HepG2 (cell line): ENCODE results near the gene TMCO2. TPM values are rescaled to one million over a fixed set of nuclear protein-coding genes. Genes with fewer than 3 reads are reported as not detected.

Experiments used
- ATAC-seq: fragments of 200-7000 bp; cut with Tn5 transposase; 3 replicates; pipeline ENCODE4 v1.9.1; 2020; ENCODE audit warnings: mild to moderate bottlenecking, moderate library complexity
- BruUV-seq: library from RNA; stranded (reverse); fragments of 400-500 nt; replicated peaks from 2 replicates; lab custom pipeline; 2021; lab: Mats Ljungman, UMichigan
- CTCF ChIA-PET: fragments of 300-600 bp; formaldehyde crosslinking; extraction: SDS; loops from one replicate; lab custom pipeline; 2021; ENCODE audit warnings: low total read pairs, inconsistent platforms, low intra/inter-chr PET ratio; lab: Yijun Ruan, JAX
- POLR2A ChIA-PET: fragments of 350-600 bp; sonication (Branson Sonifier 250); formaldehyde crosslinking; loops from one replicate; lab custom pipeline; 2020; ENCODE audit warnings: antibody characterized with exemption, inconsistent platforms; lab: Yijun Ruan, JAX
- DNase-seq: peaks from one replicate; pipeline ENCODE4 v3.0.0-alpha.2; 2015; ENCODE audit warnings: low spot score
- FAIRE-seq: peaks from 3 replicates; lab custom pipeline; 2011; peaks lifted over from hg19 to GRCh38; lab: Jason Lieb, UNC
- H2AFZ ChIP-seq: one replicate; pipeline ENCODE4 v1.6.1; 2011; ENCODE audit warnings: low read length, inconsistent platforms
- H3K27ac ChIP-seq: fragments of 300-600 bp; 3 replicates; pipeline ENCODE4 v1.8.0; 2011; ENCODE audit warnings: mixed run types, mild to moderate bottlenecking, mixed read lengths, low read length, inconsistent platforms; ENCODE audit not compliant: insufficient read depth; ENCODE audit errors: extremely low read length
- H3K27me3 ChIP-seq, 2 experiments: fragments of 200-600 bp in 1 of 2; 2 replicates in 1 of 2; 3 replicates in 1 of 2; pipeline versions ENCODE4 v1.6.0 to v1.8.0; 2011; ENCODE audit warnings: low read length in 2 of 2, mild to moderate bottlenecking in 2 of 2, moderate library complexity in 2 of 2, inconsistent platforms in 1 of 2; ENCODE audit not compliant: insufficient read depth in 2 of 2, control insufficient read depth in 1 of 2
- H3K36me3 ChIP-seq, 2 experiments: fragments of 200-600 bp in 1 of 2; replicated peaks in 1 of 2; 2 replicates in 1 of 2; 3 replicates in 1 of 2; pipeline versions ENCODE4 v1.5.1 to v1.8.0; 2011; ENCODE audit warnings: low read length in 2 of 2, inconsistent platforms in 1 of 2; ENCODE audit not compliant: insufficient read depth in 2 of 2, control insufficient read depth in 1 of 2
- H3K4me1 ChIP-seq: 2 replicates; pipeline ENCODE4 v1.5.1; 2012; ENCODE audit warnings: low read length, inconsistent platforms; ENCODE audit not compliant: insufficient read depth
- H3K4me2 ChIP-seq: 2 replicates; pipeline ENCODE4 v1.6.0; 2011; ENCODE audit warnings: low read depth, low read length, inconsistent platforms
- H3K4me3 ChIP-seq, 3 experiments: fragments of 200-600 bp in 1 of 3; sonication (generic), shearing (Covaris generic) in 1 of 3; replicated peaks in 1 of 3; 2 replicates each; pipeline ENCODE4 v1.5.1; 2011 to 2016; ENCODE audit warnings: low read length in 3 of 3, inconsistent platforms in 2 of 3, low read depth in 2 of 3, mild to moderate bottlenecking in 2 of 3, control low read depth in 1 of 3, mixed read lengths in 1 of 3; ENCODE audit not compliant: insufficient read depth in 1 of 3
- H3K79me2 ChIP-seq: one replicate; pipeline ENCODE4 v1.6.1; 2011; ENCODE audit warnings: low read length, inconsistent platforms; ENCODE audit not compliant: insufficient read depth
- H3K9ac ChIP-seq: 2 replicates; pipeline ENCODE4 v1.6.0; 2011; ENCODE audit warnings: mild to moderate bottlenecking, low read depth, low read length, inconsistent platforms; ENCODE audit not compliant: insufficient read depth
- H3K9me3 ChIP-seq: 2 replicates; pipeline ENCODE4 v1.5.1; 2012; ENCODE audit warnings: mild to moderate bottlenecking, low read length
- H4K20me1 ChIP-seq: 2 replicates; pipeline ENCODE4 v1.6.0; 2011; ENCODE audit warnings: inconsistent platforms, mild to moderate bottlenecking, low read length, moderate library complexity; ENCODE audit not compliant: insufficient read depth
- AFF4 ChIP-seq: sonication (generic); formaldehyde crosslinking; IDR thresholded peaks from 2 replicates; pipeline ENCODE4 v1.4.0; 2020; ENCODE audit warnings: missing genetic modification reagents
- GABPA ChIP-seq, 2 experiments: IDR thresholded peaks; 2 replicates each; pipeline ENCODE4 v1.6.1; 2011 to 2016; ENCODE audit warnings: low read depth in 2 of 2, low read length in 1 of 2, missing biosample characterization in 1 of 2, missing genetic modification characterization in 1 of 2
- ISX ChIP-seq: sonication (generic); formaldehyde crosslinking; conservative IDR thresholded peaks from 2 replicates; pipeline ENCODE4 v1.5.0; 2020; ENCODE audit warnings: missing genetic modification reagents
- NFATC3 ChIP-seq: sonication (generic); formaldehyde crosslinking; IDR thresholded peaks from 2 replicates; pipeline ENCODE4 v1.5.1; 2020; ENCODE audit warnings: mild to moderate bottlenecking, missing genetic modification reagents
- PREB ChIP-seq: sonication (generic); formaldehyde crosslinking; IDR thresholded peaks from 2 replicates; pipeline ENCODE4 v1.4.0; 2020; ENCODE audit warnings: missing genetic modification reagents
- SNRNP70 ChIP-seq: fragments of 200-400 bp; formaldehyde crosslinking; IDR thresholded peaks from 2 replicates; pipeline ENCODE4 v1.6.1; 2017; ENCODE audit warnings: mild to moderate bottlenecking, low read depth, low read length, moderate library complexity
- ZNF225 ChIP-seq: sonication (generic); formaldehyde crosslinking; IDR thresholded peaks from 2 replicates; pipeline ENCODE4 v1.4.0; 2020; ENCODE audit warnings: mild to moderate bottlenecking, missing genetic modification reagents
- ZNF33A ChIP-seq: sonication (generic); formaldehyde crosslinking; IDR thresholded peaks from 2 replicates; pipeline ENCODE4 v1.5.1; 2020; ENCODE audit warnings: missing genetic modification reagents, mild to moderate bottlenecking, moderate library complexity, borderline replicate concordance
- ZNF672 ChIP-seq: sonication (generic); formaldehyde crosslinking; IDR thresholded peaks from 2 replicates; pipeline ENCODE4 v1.8.1; 2022; ENCODE audit warnings: missing genetic modification reagents
- ZNF788 ChIP-seq: sonication (generic); formaldehyde crosslinking; IDR thresholded peaks from 2 replicates; pipeline ENCODE4 v1.5.0; 2020; ENCODE audit warnings: mild to moderate bottlenecking, missing genetic modification reagents, borderline replicate concordance
- WGBS: methylation state at CpG from one replicate; pipeline ENCODE4 v1.1.6; 2017; ENCODE audit warnings: low lambda C conversion rate; 5-methylcytosine and 5-hydroxymethylcytosine counted together
- in situ Hi-C: cut with HindIII; loops from 2 replicates; pipeline ENCODE4 v1.10.0; 2017; ENCODE audit warnings: low pct_unique_long_range_greater_than_20kb; ENCODE audit not compliant: extremely low pct_ligation_motif_present
- intact Hi-C: fragments of 100-400 bp; cut with micrococcal nuclease; formaldehyde crosslinking; loops from one replicate; pipeline ENCODE4 v1.10.0; 2022; ENCODE audit not compliant: unreplicated experiment
- polyA plus RNA-seq, 8 experiments: library from polyadenylated mRNA; depleted of rRNA in 3 of 8; stranded (reverse) in 7 of 8; unstranded in 1 of 8; fragments of >200 nt; fragmentation: Illumina TruSeq in 4 of 8; extraction: Trizol in 4 of 8; gene quantifications; 2 replicates each; pipeline versions ENCODE4 v1.2.1 to v1.2.3, GENCODE V29; 2011 to 2016; ENCODE audit warnings: low read depth in 4 of 8, missing spikeins in 1 of 8, mixed read lengths in 1 of 8; ENCODE audit not compliant: insufficient read depth in 1 of 8
- total RNA-seq, 5 experiments: library from RNA; depleted of rRNA; stranded (reverse); fragments of >200 nt; fragmentation: Illumina TruSeq; extraction: Trizol; gene quantifications; 2 replicates each; pipeline ENCODE4 v1.2.3, GENCODE V29; 2016; ENCODE audit warnings: low read depth in 1 of 5
- TF ChIP-seq, protein P1 (sequence below): sonication (generic); formaldehyde crosslinking; IDR thresholded peaks from 2 replicates; pipeline ENCODE4 v1.4.0; 2020; ENCODE audit warnings: missing genetic modification reagents

The TMCO2 gene
- total and polyA plus RNA-seq, 2 of the 13 experiments (the other 11 are each of a cell fraction or from before 2014, with no cell fraction given) = not detected

DNA sequence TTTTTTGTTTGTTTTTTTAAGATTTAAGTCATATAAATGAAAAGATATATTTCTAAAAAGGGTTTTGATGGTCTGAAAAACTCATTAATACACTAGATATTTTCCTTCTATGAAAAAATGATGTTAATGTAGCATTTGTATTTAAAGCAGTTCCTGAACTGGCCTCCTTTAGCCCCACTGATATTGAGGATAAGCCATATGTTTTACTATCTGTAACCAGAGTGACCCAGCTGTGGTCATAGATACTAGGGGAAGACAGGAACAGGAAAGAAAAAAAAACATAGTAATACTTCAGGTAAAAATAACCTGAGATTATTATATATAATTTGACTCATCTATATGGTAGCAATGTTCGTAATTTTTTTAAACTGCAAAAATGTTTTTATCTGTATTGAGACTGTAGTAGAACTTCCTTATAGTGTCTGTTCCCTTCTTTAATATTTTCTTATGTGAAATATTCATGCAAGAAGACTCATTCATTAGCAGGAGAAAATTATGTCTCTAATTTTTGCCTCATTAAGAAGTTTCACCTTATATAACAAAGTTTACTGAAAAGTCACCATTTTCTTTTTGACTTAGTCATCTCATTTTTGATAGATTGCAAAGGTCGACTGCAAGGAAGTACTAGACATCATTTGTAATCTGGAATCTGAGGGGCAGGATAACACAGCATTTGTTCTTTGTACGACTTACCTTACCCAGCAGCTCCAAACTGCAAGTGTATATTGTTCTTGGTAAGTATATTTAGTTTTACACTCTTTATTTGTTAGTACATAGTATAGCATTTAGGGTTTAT is 25.6 kb upstream of the TMCO2 start (continued):
- TF ChIP-seq AFF4 (CRISPR knock-in tag) = no peak
- no peak for TF ChIP-seq SNRNP70
- no peak for TF ChIP-seq ZNF672
- no peak for TF ChIP-seq NFATC3 (CRISPR knock-in tag)
- TF ChIP-seq, protein P1, sequence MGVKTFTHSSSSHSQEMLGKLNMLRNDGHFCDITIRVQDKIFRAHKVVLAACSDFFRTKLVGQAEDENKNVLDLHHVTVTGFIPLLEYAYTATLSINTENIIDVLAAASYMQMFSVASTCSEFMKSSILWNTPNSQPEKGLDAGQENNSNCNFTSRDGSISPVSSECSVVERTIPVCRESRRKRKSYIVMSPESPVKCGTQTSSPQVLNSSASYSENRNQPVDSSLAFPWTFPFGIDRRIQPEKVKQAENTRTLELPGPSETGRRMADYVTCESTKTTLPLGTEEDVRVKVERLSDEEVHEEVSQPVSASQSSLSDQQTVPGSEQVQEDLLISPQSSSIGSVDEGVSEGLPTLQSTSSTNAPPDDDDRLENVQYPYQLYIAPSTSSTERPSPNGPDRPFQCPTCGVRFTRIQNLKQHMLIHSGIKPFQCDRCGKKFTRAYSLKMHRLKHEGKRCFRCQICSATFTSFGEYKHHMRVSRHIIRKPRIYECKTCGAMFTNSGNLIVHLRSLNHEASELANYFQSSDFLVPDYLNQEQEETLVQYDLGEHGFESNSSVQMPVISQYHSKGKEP (CRISPR knock-in tag) = no peak

DNA sequence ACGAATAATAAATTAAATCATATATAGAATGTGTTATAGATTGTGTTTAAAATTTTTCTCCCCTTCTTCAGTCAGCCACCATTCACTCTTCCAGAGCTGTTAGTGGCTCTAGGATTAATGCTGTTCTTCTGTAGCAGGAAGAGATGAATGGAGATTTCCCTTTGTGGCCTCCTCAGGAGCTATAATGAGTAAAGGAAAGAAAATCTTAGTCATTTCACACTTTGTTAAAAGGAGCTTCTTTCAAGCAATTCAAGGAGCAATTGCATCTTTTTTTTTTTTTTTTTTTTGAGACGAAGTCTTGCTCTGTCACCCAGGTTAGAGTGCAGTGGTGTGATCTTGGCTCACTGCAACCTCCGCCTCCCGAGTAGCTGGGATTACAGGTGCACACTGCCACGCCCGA is 23.7 kb upstream of the TMCO2 start:
- H3K27ac ChIP-seq = no peak overlapping the region
- in situ Hi-C loops (no loop called here), intact Hi-C loops (no loop called here)
- no peak overlapping the region for H3K4me2 ChIP-seq
- CTCF ChIA-PET = no interaction called here
- no peak overlapping the region for H3K9ac ChIP-seq
- DNase-seq = no peak
- BruUV-seq = no TSS peak
- no peaks in the 10 kb centered on the region for H3K27me3 ChIP-seq
- POLR2A ChIA-PET = no interaction called here
- no peaks in the 10 kb centered on the region for H3K9me3 ChIP-seq
- 96% methylated on average over 6 of the region's 6 CpGs for WGBS
- no peak for FAIRE-seq
- ATAC-seq = no peak
- TF ChIP-seq PREB (no peak), ZNF225 (CRISPR knock-in tag) (no peak), ISX (CRISPR knock-in tag) (no peak), GABPA (IDR thresholded peaks at IDR 0.05; ENCODE audit: low read depth, low read length) (no peak), GABPA (CRISPR knock-in tag; IDR thresholded peaks at IDR 0.05; ENCODE audit: low read depth) (no peak), ZNF788 (no peak), ZNF33A (CRISPR knock-in tag) (no peak)
- no peak overlapping the region for H3K4me3 ChIP-seq
- H3K4me1 ChIP-seq = no peaks in the 10 kb centered on the region
- no peak overlapping the region for H2AFZ ChIP-seq
- H3K36me3 ChIP-seq = peaks cover 7 to 33% of the 10 kb centered on the region in 2 experiments
- H3K79me2 ChIP-seq = peaks cover 2% of the 10 kb centered on the region
- H4K20me1 ChIP-seq = no peaks in the 10 kb centered on the region
